ENCODE results near the gene PMIS2.

PMIS2 gene

GRCh38 chr19:35566738-35567137, 19.2 kb upstream of the PMIS2 start:
- H3K36me3 ChIP-seq (ENCODE audit: control insufficient read depth in 2 of 2, insufficient read depth in 1 of 2, low read length in 2 of 2) = no peaks in the 10 kb centered on the region
- H3K9me3 ChIP-seq (ENCODE audit: control insufficient read depth, insufficient read depth, low read depth, low read length) = no peaks in the 10 kb centered on the region; the same call in none of the 2 replicates
- CTCF ChIA-PET = interaction anchor here (0.5 to 1.2 kb wide), 4 partner anchors 25 to 578 kb away, joined by 3 to 5 read pairs (median 3); no protein-coding TSS in a partner anchor
- H3K27ac ChIP-seq (ENCODE audit: extremely low read depth, low read depth, low read length) = no peak overlapping the region
- TF ChIP-seq ZNF560 (tag by site-specific recombination; IDR thresholded peaks at IDR 0.05; ENCODE audit: borderline replicate concordance) = no peak
- no peak for TF ChIP-seq ZNF76 (tag by site-specific recombination; IDR thresholded peaks at IDR 0.05; ENCODE audit: borderline replicate concordance, low read depth)
- no peak for TF ChIP-seq BCL11A (tag by site-specific recombination; IDR thresholded peaks at IDR 0.05; ENCODE audit: low read depth)
- TF ChIP-seq KLF17 (tag by site-specific recombination; IDR thresholded peaks at IDR 0.05) = no peak
- TF ChIP-seq ZNF621 (tag by site-specific recombination; IDR thresholded peaks at IDR 0.05) = no peak
- TF ChIP-seq, protein P1, sequence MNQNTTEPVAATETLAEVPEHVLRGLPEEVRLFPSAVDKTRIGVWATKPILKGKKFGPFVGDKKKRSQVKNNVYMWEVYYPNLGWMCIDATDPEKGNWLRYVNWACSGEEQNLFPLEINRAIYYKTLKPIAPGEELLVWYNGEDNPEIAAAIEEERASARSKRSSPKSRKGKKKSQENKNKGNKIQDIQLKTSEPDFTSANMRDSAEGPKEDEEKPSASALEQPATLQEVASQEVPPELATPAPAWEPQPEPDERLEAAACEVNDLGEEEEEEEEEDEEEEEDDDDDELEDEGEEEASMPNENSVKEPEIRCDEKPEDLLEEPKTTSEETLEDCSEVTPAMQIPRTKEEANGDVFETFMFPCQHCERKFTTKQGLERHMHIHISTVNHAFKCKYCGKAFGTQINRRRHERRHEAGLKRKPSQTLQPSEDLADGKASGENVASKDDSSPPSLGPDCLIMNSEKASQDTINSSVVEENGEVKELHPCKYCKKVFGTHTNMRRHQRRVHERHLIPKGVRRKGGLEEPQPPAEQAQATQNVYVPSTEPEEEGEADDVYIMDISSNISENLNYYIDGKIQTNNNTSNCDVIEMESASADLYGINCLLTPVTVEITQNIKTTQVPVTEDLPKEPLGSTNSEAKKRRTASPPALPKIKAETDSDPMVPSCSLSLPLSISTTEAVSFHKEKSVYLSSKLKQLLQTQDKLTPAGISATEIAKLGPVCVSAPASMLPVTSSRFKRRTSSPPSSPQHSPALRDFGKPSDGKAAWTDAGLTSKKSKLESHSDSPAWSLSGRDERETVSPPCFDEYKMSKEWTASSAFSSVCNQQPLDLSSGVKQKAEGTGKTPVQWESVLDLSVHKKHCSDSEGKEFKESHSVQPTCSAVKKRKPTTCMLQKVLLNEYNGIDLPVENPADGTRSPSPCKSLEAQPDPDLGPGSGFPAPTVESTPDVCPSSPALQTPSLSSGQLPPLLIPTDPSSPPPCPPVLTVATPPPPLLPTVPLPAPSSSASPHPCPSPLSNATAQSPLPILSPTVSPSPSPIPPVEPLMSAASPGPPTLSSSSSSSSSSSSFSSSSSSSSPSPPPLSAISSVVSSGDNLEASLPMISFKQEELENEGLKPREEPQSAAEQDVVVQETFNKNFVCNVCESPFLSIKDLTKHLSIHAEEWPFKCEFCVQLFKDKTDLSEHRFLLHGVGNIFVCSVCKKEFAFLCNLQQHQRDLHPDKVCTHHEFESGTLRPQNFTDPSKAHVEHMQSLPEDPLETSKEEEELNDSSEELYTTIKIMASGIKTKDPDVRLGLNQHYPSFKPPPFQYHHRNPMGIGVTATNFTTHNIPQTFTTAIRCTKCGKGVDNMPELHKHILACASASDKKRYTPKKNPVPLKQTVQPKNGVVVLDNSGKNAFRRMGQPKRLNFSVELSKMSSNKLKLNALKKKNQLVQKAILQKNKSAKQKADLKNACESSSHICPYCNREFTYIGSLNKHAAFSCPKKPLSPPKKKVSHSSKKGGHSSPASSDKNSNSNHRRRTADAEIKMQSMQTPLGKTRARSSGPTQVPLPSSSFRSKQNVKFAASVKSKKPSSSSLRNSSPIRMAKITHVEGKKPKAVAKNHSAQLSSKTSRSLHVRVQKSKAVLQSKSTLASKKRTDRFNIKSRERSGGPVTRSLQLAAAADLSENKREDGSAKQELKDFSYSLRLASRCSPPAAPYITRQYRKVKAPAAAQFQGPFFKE (tag by site-specific recombination; IDR thresholded peaks at IDR 0.05; ENCODE audit: borderline replicate concordance) = no peak
- no peak for TF ChIP-seq ZNF423 (tag by site-specific recombination; IDR thresholded peaks at IDR 0.05)
- no peak for TF ChIP-seq ZBTB44 (tag by site-specific recombination; IDR thresholded peaks at IDR 0.05)
- no peak for TF ChIP-seq ZNF394 (tag by site-specific recombination; IDR thresholded peaks at IDR 0.05; ENCODE audit: borderline replicate concordance)
- no peak for TF ChIP-seq ZFP69B (tag by site-specific recombination; IDR thresholded peaks at IDR 0.05)
- no peaks in the 10 kb centered on the region for H3K4me1 ChIP-seq (ENCODE audit: control insufficient read depth, insufficient read depth, low read length)
- no peak overlapping the region for H3K4me3 ChIP-seq (ENCODE audit: low read depth, low read length)
- POLR2A ChIA-PET = no interaction called here

GRCh38 chr19:35569281-35569781, 16.6 kb upstream of the PMIS2 start:
- ChIA-PET CTCF (no interaction called here), POLR2A (no interaction called here)
- TF ChIP-seq, protein P2, sequence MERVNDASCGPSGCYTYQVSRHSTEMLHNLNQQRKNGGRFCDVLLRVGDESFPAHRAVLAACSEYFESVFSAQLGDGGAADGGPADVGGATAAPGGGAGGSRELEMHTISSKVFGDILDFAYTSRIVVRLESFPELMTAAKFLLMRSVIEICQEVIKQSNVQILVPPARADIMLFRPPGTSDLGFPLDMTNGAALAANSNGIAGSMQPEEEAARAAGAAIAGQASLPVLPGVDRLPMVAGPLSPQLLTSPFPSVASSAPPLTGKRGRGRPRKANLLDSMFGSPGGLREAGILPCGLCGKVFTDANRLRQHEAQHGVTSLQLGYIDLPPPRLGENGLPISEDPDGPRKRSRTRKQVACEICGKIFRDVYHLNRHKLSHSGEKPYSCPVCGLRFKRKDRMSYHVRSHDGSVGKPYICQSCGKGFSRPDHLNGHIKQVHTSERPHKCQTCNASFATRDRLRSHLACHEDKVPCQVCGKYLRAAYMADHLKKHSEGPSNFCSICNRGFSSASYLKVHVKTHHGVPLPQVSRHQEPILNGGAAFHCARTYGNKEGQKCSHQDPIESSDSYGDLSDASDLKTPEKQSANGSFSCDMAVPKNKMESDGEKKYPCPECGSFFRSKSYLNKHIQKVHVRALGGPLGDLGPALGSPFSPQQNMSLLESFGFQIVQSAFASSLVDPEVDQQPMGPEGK (tag by site-specific recombination; IDR thresholded peaks at IDR 0.05) = no peak
- TF ChIP-seq ATF2 (tag by site-specific recombination; IDR thresholded peaks at IDR 0.05; ENCODE audit: low read depth) (no peak), ZNF2 (tag by site-specific recombination; IDR thresholded peaks at IDR 0.05) (no peak), ZNF830 (tag by site-specific recombination; IDR thresholded peaks at IDR 0.05; ENCODE audit: low read depth) (no peak), ZNF280C (tag by site-specific recombination; IDR thresholded peaks at IDR 0.05) (no peak), ZBTB17 (tag by site-specific recombination; IDR thresholded peaks at IDR 0.05) (no peak), ZNF514 (tag by site-specific recombination; IDR thresholded peaks at IDR 0.05) (no peak), ZNF155 (tag by site-specific recombination; IDR thresholded peaks at IDR 0.05) (no peak)
- Histone ChIP-seq H3K36me3 (ENCODE audit: control insufficient read depth in 2 of 2, insufficient read depth in 1 of 2, low read length in 2 of 2) (no peaks in the 10 kb centered on the region), H3K4me3 (ENCODE audit: low read depth, low read length) (no peak overlapping the region), H3K27ac (ENCODE audit: extremely low read depth, low read depth, low read length) (no peak overlapping the region), H3K4me1 (ENCODE audit: control insufficient read depth, insufficient read depth, low read length) (no peaks in the 10 kb centered on the region), H3K9me3 (ENCODE audit: control insufficient read depth, insufficient read depth, low read depth, low read length) (no peaks in the 10 kb centered on the region; the same call in none of the 2 replicates)
